ENCODE measurements around the gene ZBTB4.

- TF ChIP-seq EP300 (IDR thresholded peaks at IDR 0.05; ENCODE audit: borderline replicate concordance) (no peak), REST (IDR thresholded peaks at IDR 0.05; ENCODE audit: low read depth) (no peak), MAX (IDR thresholded peaks at IDR 0.05) (no peak), CREB1 (IDR thresholded peaks at IDR 0.05; ENCODE audit: low read depth) (no peak), TEAD4 (IDR thresholded peaks at IDR 0.05) (no peak), NFIC (IDR thresholded peaks at IDR 0.05) (no peak), FOXM1 (IDR thresholded peaks at IDR 0.05; ENCODE audit: borderline replicate concordance, low read depth) (no peak), CEBPB (IDR thresholded peaks at IDR 0.05) (no peak), YY1 (IDR thresholded peaks at IDR 0.05; ENCODE audit: low read depth) (no peak), USF1 (IDR thresholded peaks at IDR 0.05) (no peak), EGR1 (IDR thresholded peaks at IDR 0.05) (no peak)
These were observed 53.7 kb downstream of the ZBTB4 start for GRCh38 chr17:7425756-7426155.
